Pancreas (tissue), 10 donors: Measurements from ENCODE around the gene GBA2. TPM values are rescaled to one million over a fixed set of nuclear protein-coding genes. Genes with fewer than 3 reads are reported as not detected.

Experiments
- ATAC-seq, 4 donors: fragments of 200-7000 bp; cut with Tn5 transposase; one replicate each; pipeline versions ENCODE4 v1.8.0 to v1.9.1; 2020; ENCODE audit warnings: mild to moderate bottlenecking in 4 of 4, moderate library complexity in 4 of 4
- DNase-seq, 6 donors: peaks; one replicate each; pipeline ENCODE4 v3.0.0-alpha.2; 2020
- FAIRE-seq: peaks from 2 replicates; lab custom pipeline; 2012; peaks lifted over from hg19 to GRCh38; lab: Jason Lieb, UNC
- H3K27ac ChIP-seq, 4 donors: fragments of 200-600 bp; sonication (generic); 1 replicate in 3 of 4; 2 replicates in 1 of 4; pipeline versions ENCODE4 v1.5.0 to v1.8.0; 2020
- H3K27me3 ChIP-seq, 4 donors: fragments of 200-600 bp; one replicate each; pipeline ENCODE4 v1.8.0; 2021
- H3K36me3 ChIP-seq, 3 donors: fragments of 200-600 bp; sonication (generic) in 1 of 3; one replicate each; pipeline versions ENCODE4 v1.5.0 to v1.8.0; 2020 to 2021
- H3K4me1 ChIP-seq, 3 donors: fragments of 200-600 bp; one replicate each; pipeline ENCODE4 v1.8.0; 2021
- H3K4me3 ChIP-seq, 4 donors: fragments of 200-600 bp; sonication (generic) in 2 of 4; one replicate each; pipeline versions ENCODE4 v1.5.0 to v1.8.0; 2020 to 2021
- H3K9me3 ChIP-seq, 4 donors: fragments of 200-600 bp; one replicate each; pipeline ENCODE4 v1.8.0; 2021
- WGBS, 2 donors: extraction: QIAGEN DNeasy Blood & Tissue Kit; methylation state at CpG; one replicate each; pipeline ENCODE4 v1.1.7; 2013; 5-methylcytosine and 5-hydroxymethylcytosine counted together
- intact Hi-C, 3 donors: fragments of 100-400 bp; cut with DNase I; formaldehyde crosslinking; loops; one replicate each; pipeline versions ENCODE4 v1.11.1 to v1.14.2; 2022
- polyA plus RNA-seq, 2 donors: library from polyadenylated mRNA; stranded (reverse); fragments of 200-250 nt; gene quantifications; one replicate each; pipeline ENCODE4 v1.2.3, GENCODE V29; 2013
- total RNA-seq, 6 donors: library from RNA; stranded (reverse); fragmentation: NEBNext Ultra II Directional in 4 of 6; extraction: Animal tissue kit (Norgen Biotek cat#: 25700) in 4 of 6; gene quantifications; one replicate each; pipeline versions ENCODE4 v1.2.1 to v1.2.4, GENCODE V29; 2021 to 2023
- TF ChIP-seq, protein P1 (sequence below), 4 donors: fragments of 200-600 bp; sonication (generic) in 3 of 4; IDR thresholded peaks; one replicate each; pipeline versions ENCODE4 v1.5.0 to v1.8.0; 2021; ENCODE audit warnings: antibody characterized with exemption in 4 of 4
- donor health status: healthy with polysubstance abuse.
- donor health status: DM: no; HTN: no; CAD: no; lungs with moderate emphysema.
- donor health status: DM: no; HTN: no; CAD: no.
- donor health status: control.
- donor health status: control.
- donor health status: Bipolar disorder and iron deficiency.
- donor health status: DM: yes; HTN: yes; CAD: no.
- donor health status: DM: no; HTN: no; CAD: no.
- donor health status: DM: no; HTN: no; CAD: no.
- donor health status: DM: yes; HTN: yes; CAD: no.

Gene GBA2
- total and polyA plus RNA-seq, 8 donors: 22.0 to 91.3 (median 34.4) TPM

DNA sequence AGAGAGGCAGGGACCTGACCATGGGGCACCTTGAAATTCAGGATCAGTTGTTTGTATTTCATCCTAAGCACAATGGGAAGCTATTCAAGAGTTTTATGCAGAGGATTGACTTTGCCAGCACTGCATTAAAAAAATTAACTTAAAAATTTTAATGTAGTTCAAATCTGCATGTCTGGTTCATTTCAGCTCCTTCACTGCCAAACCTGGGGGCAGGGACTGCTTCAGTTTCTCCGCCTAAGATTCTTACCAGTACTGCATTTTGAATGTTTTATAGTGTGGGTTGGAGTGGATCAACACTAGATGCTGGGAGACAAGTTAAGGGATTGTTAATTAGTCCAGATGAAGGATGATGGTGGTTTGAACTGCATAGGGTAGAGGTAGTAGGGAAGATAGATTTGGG is 20.7 kb upstream of the GBA2 start:
- H3K4me1 ChIP-seq: peaks cover 12 to 25% (median 19%) of the 10 kb centered on the region in 3 donors
- ATAC-seq (no peak), FAIRE-seq (no peak), DNase-seq (no peak)
- no peaks in the 10 kb centered on the region for H3K27me3 ChIP-seq
- TF ChIP-seq, protein P1, sequence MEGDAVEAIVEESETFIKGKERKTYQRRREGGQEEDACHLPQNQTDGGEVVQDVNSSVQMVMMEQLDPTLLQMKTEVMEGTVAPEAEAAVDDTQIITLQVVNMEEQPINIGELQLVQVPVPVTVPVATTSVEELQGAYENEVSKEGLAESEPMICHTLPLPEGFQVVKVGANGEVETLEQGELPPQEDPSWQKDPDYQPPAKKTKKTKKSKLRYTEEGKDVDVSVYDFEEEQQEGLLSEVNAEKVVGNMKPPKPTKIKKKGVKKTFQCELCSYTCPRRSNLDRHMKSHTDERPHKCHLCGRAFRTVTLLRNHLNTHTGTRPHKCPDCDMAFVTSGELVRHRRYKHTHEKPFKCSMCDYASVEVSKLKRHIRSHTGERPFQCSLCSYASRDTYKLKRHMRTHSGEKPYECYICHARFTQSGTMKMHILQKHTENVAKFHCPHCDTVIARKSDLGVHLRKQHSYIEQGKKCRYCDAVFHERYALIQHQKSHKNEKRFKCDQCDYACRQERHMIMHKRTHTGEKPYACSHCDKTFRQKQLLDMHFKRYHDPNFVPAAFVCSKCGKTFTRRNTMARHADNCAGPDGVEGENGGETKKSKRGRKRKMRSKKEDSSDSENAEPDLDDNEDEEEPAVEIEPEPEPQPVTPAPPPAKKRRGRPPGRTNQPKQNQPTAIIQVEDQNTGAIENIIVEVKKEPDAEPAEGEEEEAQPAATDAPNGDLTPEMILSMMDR (IDR thresholded peaks at IDR 0.05): no peak
- no peak overlapping the region for H3K4me3 ChIP-seq
- H3K36me3 ChIP-seq: no peaks in the 10 kb centered on the region
- no peak overlapping the region for H3K27ac ChIP-seq
- intact Hi-C loops: no loop called here
- 95 to 98% methylated on average over 1 of the region's 1 CpG for WGBS, 2 donors
- no peaks in the 10 kb centered on the region for H3K9me3 ChIP-seq

- FAIRE-seq: no peak
- no peaks in the 10 kb centered on the region for H3K9me3 ChIP-seq
- peaks cover 12 to 24% (median 17%) of the 10 kb centered on the region in 3 donors for H3K4me1 ChIP-seq
- TF ChIP-seq, protein P1 (IDR thresholded peaks at IDR 0.05): no peak
- no peak for DNase-seq
- ATAC-seq: no peak
- H3K36me3 ChIP-seq: no peaks in the 10 kb centered on the region
- WGBS, 2 donors: 88 to 92% methylated on average over 1 of the region's 1 CpG
- no peaks in the 10 kb centered on the region for H3K27me3 ChIP-seq
- no peak overlapping the region for H3K27ac ChIP-seq
- intact Hi-C loops: no loop called here
- H3K4me3 ChIP-seq: no peak overlapping the region
Measured at GRCh38 chr9:35767458-35767857, 18.4 kb upstream of the GBA2 start.

DNA sequence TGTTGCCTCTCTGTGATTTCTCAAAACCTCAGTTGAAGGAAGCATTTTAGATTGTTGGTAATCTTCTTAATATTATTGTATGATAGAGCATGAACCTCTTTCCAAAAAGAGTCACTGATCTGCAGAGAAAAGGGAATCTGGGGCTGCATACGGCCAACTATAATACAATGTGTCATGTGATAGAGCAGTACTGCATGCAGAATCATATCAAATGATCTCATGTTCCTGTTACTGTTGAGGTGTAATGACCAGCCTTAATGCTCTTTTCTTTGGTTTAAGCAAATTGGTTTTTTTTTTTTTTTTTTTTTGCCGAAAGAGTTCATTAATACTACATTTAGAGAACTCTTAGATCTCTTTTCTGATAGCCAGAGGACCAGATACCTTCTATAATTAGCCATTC is 18.0 kb upstream of the GBA2 start:
- H3K4me1 ChIP-seq: peaks cover 7 to 20% (median 12%) of the 10 kb centered on the region in 3 donors
- intact Hi-C loops: no loop called here
- DNase-seq: no peak
- no peaks in the 10 kb centered on the region for H3K36me3 ChIP-seq
- TF ChIP-seq, protein P1 (IDR thresholded peaks at IDR 0.05): no peak
- 83 to 94% methylated on average over 2 of the region's 2 CpGs for WGBS, 2 donors
- H3K9me3 ChIP-seq: no peaks in the 10 kb centered on the region
- FAIRE-seq: no peak
- no peak overlapping the region for H3K4me3 ChIP-seq
- no peak overlapping the region for H3K27ac ChIP-seq
- no peak for ATAC-seq
- no peaks in the 10 kb centered on the region for H3K27me3 ChIP-seq

DNA sequence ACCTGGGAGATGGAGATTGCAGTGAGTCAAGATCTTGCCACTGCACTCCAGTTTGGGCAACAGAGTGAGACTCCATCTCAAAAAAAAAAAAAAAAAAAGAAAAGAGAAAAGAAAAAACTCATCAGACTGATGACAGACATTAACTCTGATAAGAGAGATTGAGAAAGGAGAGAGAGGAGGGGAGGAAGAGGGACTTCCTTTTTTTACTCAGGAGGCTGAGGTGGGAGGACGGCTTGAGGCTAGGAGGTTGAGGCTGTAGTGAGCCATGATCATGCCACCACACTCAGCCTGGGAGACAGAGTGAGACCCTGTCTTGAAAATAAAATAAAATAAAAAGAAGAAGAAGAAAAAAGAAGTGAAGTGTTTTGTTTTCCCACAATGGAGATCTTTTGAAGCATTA is 14.8 kb upstream of the GBA2 start:
- H3K4me1 ChIP-seq: peaks cover 0 to 3% (median 0%) of the 10 kb centered on the region in 3 donors
- no peaks in the 10 kb centered on the region for H3K9me3 ChIP-seq
- no peak overlapping the region for H3K27ac ChIP-seq
- intact Hi-C loops: no loop called here
- no peaks in the 10 kb centered on the region for H3K27me3 ChIP-seq
- H3K4me3 ChIP-seq: no peak overlapping the region
- no peak for DNase-seq
- FAIRE-seq: no peak
- WGBS, 2 donors: 93 to 100% methylated on average over 1 of the region's 1 CpG
- H3K36me3 ChIP-seq: no peaks in the 10 kb centered on the region
- no peak for ATAC-seq
- TF ChIP-seq, protein P1 (IDR thresholded peaks at IDR 0.05): no peak

- H3K27ac ChIP-seq: no peak overlapping the region
- intact Hi-C loops: no loop called here
- WGBS, 2 donors: 75 to 77% methylated on average over 2 of the region's 2 CpGs
- no peak overlapping the region for H3K4me3 ChIP-seq
- H3K36me3 ChIP-seq: no peaks in the 10 kb centered on the region
- H3K4me1 ChIP-seq: peaks cover 0 to 8% (median 3%) of the 10 kb centered on the region in 3 donors
- DNase-seq (no peak), FAIRE-seq (no peak), ATAC-seq (no peak)
- H3K9me3 ChIP-seq: no peaks in the 10 kb centered on the region
- TF ChIP-seq, protein P1 (IDR thresholded peaks at IDR 0.05): no peak
- no peaks in the 10 kb centered on the region for H3K27me3 ChIP-seq
Measured at GRCh38 chr9:35763181-35763580, 14.2 kb upstream of the GBA2 start.
